Osteoblast (primary cell): ENCODE measurements around the gene EFNA1. TPM values are rescaled to one million over a fixed set of nuclear protein-coding genes. Genes with fewer than 3 reads are reported as not detected.
"Not testable (repeated sequence)": the region's sequence is repeated elsewhere in the genome, so short reads cannot be mapped to it uniquely, and the experiment has no call there.

Source experiments
- DNase-seq: peaks from one replicate; pipeline ENCODE4 v3.0.0; 2011; ENCODE audit warnings: low spot score, mixed read lengths; ENCODE audit not compliant: insufficient read length; ENCODE audit errors: missing footprints
- H2AFZ ChIP-seq: 2 replicates; pipeline ENCODE4 v1.6.0; 2011; ENCODE audit warnings: mild to moderate bottlenecking, low read length
- H3K27ac ChIP-seq: 2 replicates; pipeline ENCODE4 v1.5.1; 2011; ENCODE audit warnings: mild to moderate bottlenecking, low read depth, low read length, moderate library complexity
- H3K27me3 ChIP-seq: 2 replicates; pipeline ENCODE4 v1.6.0; 2012; ENCODE audit warnings: mild to moderate bottlenecking, control low read depth, inconsistent platforms, low read length, moderate library complexity; ENCODE audit not compliant: insufficient read depth
- H3K36me3 ChIP-seq: 2 replicates; pipeline ENCODE4 v1.5.1; 2011; ENCODE audit warnings: mild to moderate bottlenecking, low read length, control low read depth, moderate library complexity; ENCODE audit not compliant: insufficient read depth
- H3K4me1 ChIP-seq: 2 replicates; pipeline ENCODE4 v1.5.1; 2011; ENCODE audit warnings: mild to moderate bottlenecking, low read length, control low read depth, moderate library complexity; ENCODE audit not compliant: insufficient read depth
- H3K4me2 ChIP-seq: 2 replicates; pipeline ENCODE4 v1.6.0; 2011; ENCODE audit warnings: mild to moderate bottlenecking, low read length; ENCODE audit not compliant: insufficient read depth
- H3K4me3 ChIP-seq: fragments of 200-600 bp; sonication (generic); 3 replicates; pipeline ENCODE4 v1.5.1; 2012; ENCODE audit warnings: mild to moderate bottlenecking, low read length, inconsistent platforms; ENCODE audit not compliant: insufficient read depth
- H3K79me2 ChIP-seq: 2 replicates; pipeline ENCODE4 v1.6.0; 2012; ENCODE audit warnings: mild to moderate bottlenecking, low read length, control low read depth, inconsistent platforms; ENCODE audit not compliant: insufficient read depth
- H3K9me3 ChIP-seq: 2 replicates; pipeline ENCODE4 v1.5.1; 2011; ENCODE audit warnings: low read depth, low read length, control low read depth
- H4K20me1 ChIP-seq: 2 replicates; pipeline ENCODE4 v1.6.0; 2012; ENCODE audit warnings: mild to moderate bottlenecking, low read length, control low read depth; ENCODE audit not compliant: insufficient read depth
- total RNA-seq: library from RNA; depleted of rRNA; stranded (reverse); fragments of >200 nt; gene quantifications from 2 replicates; pipeline ENCODE4 v1.2.3, GENCODE V29; 2012
- TF ChIP-seq, protein P1 (sequence below): IDR thresholded peaks from 2 replicates; pipeline ENCODE4 v1.5.1; 2011; ENCODE audit warnings: mild to moderate bottlenecking, low read depth, low read length, moderate library complexity; ENCODE audit errors: extremely low read depth

The EFNA1 gene
- total RNA-seq, 1 donor = 0.36 TPM

DNA sequence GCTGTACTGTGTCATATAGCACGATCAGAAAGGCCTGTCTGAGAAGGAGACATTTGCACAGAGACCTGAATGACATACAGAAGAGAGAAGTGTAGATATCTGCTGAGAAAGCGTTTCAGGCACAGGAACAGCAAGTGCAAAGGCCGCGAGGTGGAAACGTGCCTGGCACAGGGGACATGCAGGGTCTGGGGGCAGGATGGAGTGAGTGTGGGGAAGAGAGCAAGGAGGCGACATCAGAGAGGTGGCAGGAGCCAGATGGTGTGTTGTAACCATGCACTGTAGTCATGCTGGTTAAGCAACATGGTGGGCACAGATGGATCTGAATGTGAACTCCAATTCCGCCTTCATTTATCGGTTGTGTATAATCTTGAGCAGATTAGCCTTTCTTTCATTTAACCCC lies 32.5 kb downstream of the EFNA1 start:
- H4K20me1 ChIP-seq = no peaks in the 10 kb centered on the region
- no peak overlapping the region for H3K4me2 ChIP-seq
- H3K4me3 ChIP-seq = no peak overlapping the region
- DNase-seq = no peak
- no peaks in the 10 kb centered on the region for H3K79me2 ChIP-seq
- H3K27ac ChIP-seq = no peak overlapping the region
- no peaks in the 10 kb centered on the region for H3K27me3 ChIP-seq
- H3K9me3 ChIP-seq = no peaks in the 10 kb centered on the region
- H3K4me1 ChIP-seq = no peaks in the 10 kb centered on the region
- TF ChIP-seq, protein P1, sequence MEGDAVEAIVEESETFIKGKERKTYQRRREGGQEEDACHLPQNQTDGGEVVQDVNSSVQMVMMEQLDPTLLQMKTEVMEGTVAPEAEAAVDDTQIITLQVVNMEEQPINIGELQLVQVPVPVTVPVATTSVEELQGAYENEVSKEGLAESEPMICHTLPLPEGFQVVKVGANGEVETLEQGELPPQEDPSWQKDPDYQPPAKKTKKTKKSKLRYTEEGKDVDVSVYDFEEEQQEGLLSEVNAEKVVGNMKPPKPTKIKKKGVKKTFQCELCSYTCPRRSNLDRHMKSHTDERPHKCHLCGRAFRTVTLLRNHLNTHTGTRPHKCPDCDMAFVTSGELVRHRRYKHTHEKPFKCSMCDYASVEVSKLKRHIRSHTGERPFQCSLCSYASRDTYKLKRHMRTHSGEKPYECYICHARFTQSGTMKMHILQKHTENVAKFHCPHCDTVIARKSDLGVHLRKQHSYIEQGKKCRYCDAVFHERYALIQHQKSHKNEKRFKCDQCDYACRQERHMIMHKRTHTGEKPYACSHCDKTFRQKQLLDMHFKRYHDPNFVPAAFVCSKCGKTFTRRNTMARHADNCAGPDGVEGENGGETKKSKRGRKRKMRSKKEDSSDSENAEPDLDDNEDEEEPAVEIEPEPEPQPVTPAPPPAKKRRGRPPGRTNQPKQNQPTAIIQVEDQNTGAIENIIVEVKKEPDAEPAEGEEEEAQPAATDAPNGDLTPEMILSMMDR = no peak
- no peaks in the 10 kb centered on the region for H3K36me3 ChIP-seq
- H2AFZ ChIP-seq = no peak overlapping the region

- not testable (repeated sequence) for H3K79me2 ChIP-seq, DNase-seq, H4K20me1 ChIP-seq, H3K4me2 ChIP-seq, H3K9me3 ChIP-seq, H3K4me1 ChIP-seq, H3K27ac ChIP-seq, H3K36me3 ChIP-seq, H3K4me3 ChIP-seq, H2AFZ ChIP-seq
- H3K27me3 ChIP-seq = peaks cover 11% of the 10 kb centered on the region
Measured at GRCh38 chr1:155162631-155163030, 35.0 kb downstream of the EFNA1 start.

DNA sequence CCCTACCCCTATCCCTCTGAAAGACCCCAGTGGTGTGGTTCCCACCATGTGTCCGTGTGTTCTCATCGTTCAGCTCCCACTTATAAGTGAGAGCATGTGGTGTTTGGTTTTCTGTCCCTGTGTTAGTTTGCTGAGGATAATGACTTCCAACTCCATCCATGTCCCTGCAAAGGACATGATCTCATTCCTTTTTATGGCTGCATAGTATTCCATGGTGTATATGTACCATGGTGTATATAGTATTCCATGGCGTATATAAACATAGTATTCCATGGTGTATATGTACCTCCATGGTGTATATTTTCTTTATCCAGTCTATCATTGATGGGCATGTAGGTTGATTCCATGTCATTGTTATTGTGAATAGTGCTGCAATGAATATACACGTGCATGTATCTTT lies 36.1 kb downstream of the EFNA1 start:
- not testable (repeated sequence) for H4K20me1 ChIP-seq, H3K4me2 ChIP-seq, H3K36me3 ChIP-seq, DNase-seq, H3K4me1 ChIP-seq, H3K79me2 ChIP-seq, H3K27ac ChIP-seq, H3K9me3 ChIP-seq, H3K4me3 ChIP-seq, H2AFZ ChIP-seq
- H3K27me3 ChIP-seq = peaks cover 11% of the 10 kb centered on the region

DNA sequence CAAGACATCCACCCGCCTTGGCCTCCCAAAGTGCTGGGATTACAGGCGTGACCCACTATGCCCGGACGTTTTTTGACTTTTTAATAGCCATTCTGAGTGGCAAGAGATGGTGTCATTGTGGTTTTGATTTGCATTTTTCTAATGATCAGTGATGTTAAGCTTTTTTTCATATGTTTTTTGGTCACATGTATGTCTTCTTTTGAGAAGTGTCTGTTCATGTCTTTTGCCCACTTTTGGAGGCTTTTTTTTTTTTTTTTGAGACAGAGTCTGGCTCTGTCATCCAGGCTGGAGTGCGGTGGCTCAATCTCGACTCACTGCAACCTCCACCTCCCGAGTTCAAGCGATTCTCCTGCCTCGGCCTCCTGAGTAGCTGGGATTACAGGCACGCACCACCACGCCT lies 36.9 kb downstream of the EFNA1 start:
- H3K27me3 ChIP-seq = peaks cover 11% of the 10 kb centered on the region
- DNase-seq = not testable (repeated sequence)

GRCh38 chr1:155166051-155166470 lies 38.4 kb downstream of the EFNA1 start:
- DNase-seq = no peak
- Histone ChIP-seq H3K27me3 (peaks cover 11% of the 10 kb centered on the region), H3K4me1 (peaks cover 4% of the 10 kb centered on the region), H3K79me2 (peaks cover 4% of the 10 kb centered on the region), H3K9me3 (no peaks in the 10 kb centered on the region), H4K20me1 (peaks cover 14% of the 10 kb centered on the region), H3K36me3 (peaks cover 26% of the 10 kb centered on the region), H2AFZ (no peak overlapping the region), H3K27ac (no peak overlapping the region), H3K4me2 (no peak overlapping the region), H3K4me3 (no peak overlapping the region)
- TF ChIP-seq, protein P1 = no peak

More for the DNA sequence above, 36.9 kb downstream of the EFNA1 start:
- not testable (repeated sequence) for H3K9me3 ChIP-seq, H3K4me3 ChIP-seq, H2AFZ ChIP-seq, H3K4me2 ChIP-seq, H3K27ac ChIP-seq, H3K79me2 ChIP-seq, H3K4me1 ChIP-seq
- H4K20me1 ChIP-seq = peaks cover 10% of the 10 kb centered on the region
- H3K36me3 ChIP-seq = peaks cover 13% of the 10 kb centered on the region
